ENCODE data around the gene SMARCD1.

SMARCD1 gene

GRCh38 chr12:50149311-50149710 is 64.2 kb downstream of the SMARCD1 start:
- no peak for DNase-seq (ENCODE audit: low read depth in 1 of 2, low spot score in 1 of 2)
- TF ChIP-seq JUND (IDR thresholded peaks at IDR 0.05; ENCODE audit: low read depth): no peak
- in situ Hi-C loops (cut with HindIII; ENCODE audit: low pct_unique_long_range_greater_than_20kb, low sequenced_read_pairs): no loop called here
